Small intestine (tissue), 7 donors: ENCODE results near the gene SNRPA. TPM values are rescaled to one million over a fixed set of nuclear protein-coding genes. Genes with fewer than 3 reads are reported as not detected.
A peak's percentile ranks its signal among the peaks of the same experiment; 100 is the strongest.
"Not testable (repeated sequence)": the region's sequence is repeated elsewhere in the genome, so short reads cannot be mapped to it uniquely, and the experiment has no call there.

Experiments
- DNase-seq, 2 donors: peaks; one replicate each; pipeline versions ENCODE4 v3.0.0 to v3.0.0-alpha.2; 2013
- FAIRE-seq: peaks from 2 replicates; lab custom pipeline; 2012; peaks lifted over from hg19 to GRCh38; lab: Jason Lieb, UNC
- H3K27ac ChIP-seq, 3 donors: one replicate each; pipeline ENCODE4 v1.5.1; 2013; ENCODE audit warnings: low read length in 2 of 3, mild to moderate bottlenecking in 2 of 3, control low read depth in 1 of 3, inconsistent platforms in 1 of 3, low read depth in 1 of 3, moderate library complexity in 1 of 3
- H3K27me3 ChIP-seq, 3 donors: one replicate each; pipeline ENCODE4 v1.6.1; 2013; ENCODE audit warnings: low read length in 3 of 3, inconsistent platforms in 1 of 3; ENCODE audit not compliant: control insufficient read depth in 3 of 3, insufficient read depth in 3 of 3
- H3K36me3 ChIP-seq, 3 donors: one replicate each; pipeline ENCODE4 v1.6.1; 2013; ENCODE audit warnings: low read length in 3 of 3, inconsistent platforms in 1 of 3, low read depth in 1 of 3, mild to moderate bottlenecking in 1 of 3, moderate library complexity in 1 of 3; ENCODE audit not compliant: control insufficient read depth in 3 of 3, insufficient read depth in 2 of 3
- H3K4me1 ChIP-seq, 3 donors: one replicate each; pipeline ENCODE4 v1.6.1; 2013; ENCODE audit warnings: low read length in 2 of 3, inconsistent platforms in 1 of 3, low read depth in 1 of 3, mild to moderate bottlenecking in 1 of 3, moderate library complexity in 1 of 3; ENCODE audit not compliant: control insufficient read depth in 3 of 3, insufficient read depth in 2 of 3
- H3K4me3 ChIP-seq, 3 donors: one replicate each; pipeline ENCODE4 v1.5.1; 2013; ENCODE audit warnings: low read length in 3 of 3, control low read depth in 1 of 3, inconsistent platforms in 1 of 3, low read depth in 1 of 3, mild to moderate bottlenecking in 1 of 3, moderate library complexity in 1 of 3
- H3K9me3 ChIP-seq, 2 donors: one replicate each; pipeline ENCODE4 v1.6.1; 2013; ENCODE audit warnings: low read depth in 1 of 2, low read length in 1 of 2; ENCODE audit not compliant: control insufficient read depth in 2 of 2, insufficient read depth in 1 of 2
- WGBS, 3 donors: extraction: QIAGEN DNeasy Blood & Tissue Kit; methylation state at CpG; one replicate each; pipeline ENCODE4 v1.1.7; 2013; 5-methylcytosine and 5-hydroxymethylcytosine counted together
- polyA plus RNA-seq, 4 donors: library from polyadenylated mRNA; stranded (reverse) in 3 of 4; unstranded in 1 of 4; fragments of 200-250 nt in 3 of 4; fragments of 120-200 nt in 1 of 4; gene quantifications; one replicate each; pipeline versions ENCODE4 v1.2.1 to v1.2.3, GENCODE V29; 2013
- donor health status: healthy with polysubstance abuse.
- donor health status: control.
- donor health status: control.
- donor health status: Bipolar disorder and iron deficiency.
- donor health status: healthy.

The SNRPA gene
- polyA plus RNA-seq, 4 donors = 25.7 to 77.8 (median 52.7) TPM

- peaks cover 0 to 57% (median 3%) of the 10 kb centered on the region in 3 donors for H3K36me3 ChIP-seq
- H3K27ac ChIP-seq = peak overlapping the region in 1 of 3 donors; percentile 84
- peak overlapping the region in 1 of 3 donors; percentile 62 for H3K4me3 ChIP-seq
- no peak for FAIRE-seq
- no peak for DNase-seq
- H3K27me3 ChIP-seq = no peaks in the 10 kb centered on the region
- 92 to 96% (median 96%) methylated on average over 33 to 39 of the region's 39 CpGs for WGBS, 3 donors
- no peaks in the 10 kb centered on the region for H3K9me3 ChIP-seq
- peaks cover 0 to 44% (median 18%) of the 10 kb centered on the region in 3 donors for H3K4me1 ChIP-seq
These were observed 58.5 kb downstream of the SNRPA start for GRCh38 chr19:40809358-40810086.

GRCh38 chr19:40810160-40810559 lies 59.2 kb downstream of the SNRPA start:
- H3K4me3 ChIP-seq = peak overlapping the region in 1 of 3 donors; percentile 62
- no peaks in the 10 kb centered on the region for H3K27me3 ChIP-seq
- DNase-seq = no peak
- H3K9me3 ChIP-seq = no peaks in the 10 kb centered on the region
- FAIRE-seq = no peak
- H3K36me3 ChIP-seq = peaks cover 0 to 50% (median 3%) of the 10 kb centered on the region in 3 donors
- 57 to 87% (median 70%) methylated on average over 8 to 14 of the region's 14 CpGs for WGBS, 3 donors
- peak overlapping the region in 2 of 3 donors; percentile 84 to 89 for H3K27ac ChIP-seq
- H3K4me1 ChIP-seq = peaks cover 0 to 38% (median 17%) of the 10 kb centered on the region in 3 donors

GRCh38 chr19:40810649-40811408 lies 59.8 kb downstream of the SNRPA start:
- peaks cover 0 to 44% (median 3%) of the 10 kb centered on the region in 3 donors for H3K36me3 ChIP-seq
- H3K27me3 ChIP-seq, H3K9me3 ChIP-seq, FAIRE-seq: not testable (repeated sequence)
- H3K4me3 ChIP-seq = peak overlapping the region; percentile 31 to 62 (median 38)
- peak overlapping the region in 2 of 3 donors; percentile 84 to 89 for H3K27ac ChIP-seq
- peaks cover 0 to 31% (median 12%) of the 10 kb centered on the region in 3 donors for H3K4me1 ChIP-seq
- 3 to 14% (median 11%) methylated on average over 42 to 63 of the region's 65 CpGs for WGBS, 3 donors
- peak; percentile 78 to 91 for DNase-seq

- Histone ChIP-seq H3K27me3 (no peaks in the 10 kb centered on the region), H3K27ac (peak overlapping the region in 2 of 3 donors; percentile 66 to 89), H3K4me1 (peaks cover 0 to 23% (median 8%) of the 10 kb centered on the region in 3 donors), H3K36me3 (peaks cover 0 to 36% (median 3%) of the 10 kb centered on the region in 3 donors), H3K9me3 (no peaks in the 10 kb centered on the region), H3K4me3 (peak overlapping the region in 1 of 3 donors; percentile 62)
- FAIRE-seq (no peak), DNase-seq (peak in 1 of 2 donors; percentile 29)
- 20 to 54% (median 50%) methylated on average over 35 of the region's 35 CpGs for WGBS, 3 donors
These were observed 60.7 kb downstream of the SNRPA start for GRCh38 chr19:40811478-40812341.

- H3K27ac ChIP-seq = not testable (repeated sequence)
- WGBS, 3 donors = 87 to 94% (median 90%) methylated on average over 7 of the region's 7 CpGs
These were observed 61.6 kb downstream of the SNRPA start for GRCh38 chr19:40812571-40812970.

GRCh38 chr19:40813182-40813581 lies 62.2 kb downstream of the SNRPA start:
- H3K4me1 ChIP-seq = peaks cover 0 to 20% (median 8%) of the 10 kb centered on the region in 3 donors
- H3K27me3 ChIP-seq = no peaks in the 10 kb centered on the region
- H3K4me3 ChIP-seq = no peak overlapping the region
- DNase-seq = no peak
- peaks cover 0 to 21% (median 0%) of the 10 kb centered on the region in 3 donors for H3K36me3 ChIP-seq
- WGBS, 3 donors = 40 to 58% (median 47%) methylated on average over 4 of the region's 4 CpGs
- H3K27ac ChIP-seq = no peak overlapping the region
- FAIRE-seq = no peak
- H3K9me3 ChIP-seq = no peaks in the 10 kb centered on the region

More at GRCh38 chr19:40812571-40812970, 61.6 kb downstream of the SNRPA start:
- not testable (repeated sequence) for H3K9me3 ChIP-seq, DNase-seq, FAIRE-seq, H3K4me3 ChIP-seq, H3K27me3 ChIP-seq
- H3K4me1 ChIP-seq = peaks cover 0 to 16% (median 8%) of the 10 kb centered on the region in 3 donors
- H3K36me3 ChIP-seq = peaks cover 0 to 27% (median 3%) of the 10 kb centered on the region in 3 donors
